ENCODE results near the gene FAM184B. TPM values are rescaled to one million over a fixed set of nuclear protein-coding genes. Genes with fewer than 3 reads are reported as not detected.
A peak's percentile ranks its signal among the peaks of the same experiment; 100 is the strongest.

FAM184B gene
- polyA plus RNA-seq, 2 of the 4 experiments (the other 2 are of a cell fraction), result not detected

- DNase-seq (ENCODE audit: low read depth in 1 of 2, low spot score in 1 of 2) (no peak), ATAC-seq (no peak), FAIRE-seq (no peak)
- H3K4me1 ChIP-seq, result no peaks in the 10 kb centered on the region
- CTCF ChIA-PET, result interaction anchor here (0.6 kb wide), 1 partner anchor 75 kb away, joined by 3 read pairs; no protein-coding TSS in a partner anchor
- H3K27ac ChIP-seq, result no peak overlapping the region
- WGBS (ENCODE audit: missing lambda C conversion rate), result 68% methylated on average over 15 of the region's 16 CpGs
- TF ChIP-seq ESRRA (IDR thresholded peaks at IDR 0.05; ENCODE audit: borderline replicate concordance, low read length) (no peak), KDM1A (IDR thresholded peaks at IDR 0.05; ENCODE audit: low read depth) (no peak), POLR2AphosphoS2 (conservative IDR thresholded peaks at IDR 0.05; ENCODE audit: low read length) (no peak), HOXA7 (CRISPR knock-in tag; IDR thresholded peaks at IDR 0.05) (no peak), MYC (IDR thresholded peaks at IDR 0.05; ENCODE audit: borderline replicate concordance, low read length) (no peak), ZC3H11A (IDR thresholded peaks at IDR 0.05) (no peak), HOXB5 (CRISPR knock-in tag; IDR thresholded peaks at IDR 0.05) (no peak), SMC3 (IDR thresholded peaks at IDR 0.05) (no peak), RARB (CRISPR knock-in tag; IDR thresholded peaks at IDR 0.05) (no peak), EP300 (IDR thresholded peaks at IDR 0.05) (no peak), ZFP36 (IDR thresholded peaks at IDR 0.05; ENCODE audit: borderline replicate concordance, partially characterized antibody) (no peak), ZNF302 (CRISPR knock-in tag; IDR thresholded peaks at IDR 0.05) (no peak), KDM5A (IDR thresholded peaks at IDR 0.05) (no peak), EHMT2 (IDR thresholded peaks at IDR 0.05; ENCODE audit: low read depth) (no peak), NFE2L2 (conservative IDR thresholded peaks at IDR 0.05; ENCODE audit: low read length) (no peak), RCOR1 (IDR thresholded peaks at IDR 0.05; ENCODE audit: low read depth, low read length) (no peak), MAZ (IDR thresholded peaks at IDR 0.05; ENCODE audit: borderline replicate concordance, low read depth, low read length) (no peak)
- H3K9me3 ChIP-seq, result no peaks in the 10 kb centered on the region
- POLR2A ChIA-PET, result no interaction called here
- H3K4me3 ChIP-seq, result no peak overlapping the region
- H3K4me2 ChIP-seq, result no peak overlapping the region
Observed at GRCh38 chr4:17721496-17722355, 59.7 kb downstream of the FAM184B start.

DNA sequence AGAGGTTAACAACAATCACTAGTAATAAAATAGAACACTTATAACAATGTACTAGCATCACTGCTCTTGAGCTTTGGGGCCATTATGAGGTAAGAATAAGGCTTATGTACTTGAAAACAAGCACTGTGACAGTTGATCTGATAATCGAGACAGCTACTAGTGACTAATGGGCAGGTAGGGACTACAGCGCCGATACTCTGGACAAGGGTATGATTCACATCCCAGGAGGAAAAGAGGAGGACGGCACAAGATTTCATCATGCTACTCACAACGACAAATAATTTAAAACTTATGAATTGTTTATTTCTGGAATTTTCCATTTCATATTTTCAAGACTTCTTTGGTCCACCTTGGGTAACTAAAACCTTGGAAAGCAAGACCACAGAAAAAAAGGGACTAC, 62.3 kb downstream of the FAM184B start:
- Histone ChIP-seq H3K27ac (no peak overlapping the region), H3K4me1 (no peaks in the 10 kb centered on the region), H3K4me2 (no peak overlapping the region), H3K9me3 (no peaks in the 10 kb centered on the region), H3K4me3 (no peak overlapping the region)
- no peak for TF ChIP-seq NFE2L2 (conservative IDR thresholded peaks at IDR 0.05; ENCODE audit: low read length)
- no peak for TF ChIP-seq CEBPB (IDR thresholded peaks at IDR 0.05)
- TF ChIP-seq FOSL2 (IDR thresholded peaks at IDR 0.05), result no peak
- no peak for TF ChIP-seq FOSL2 (CRISPR knock-in tag; IDR thresholded peaks at IDR 0.05)
- no peak for TF ChIP-seq EHMT2 (IDR thresholded peaks at IDR 0.05; ENCODE audit: low read depth)
- TF ChIP-seq TFCP2L1 (CRISPR knock-in tag; IDR thresholded peaks at IDR 0.05), result no peak
- TF ChIP-seq HOXA7 (CRISPR knock-in tag; IDR thresholded peaks at IDR 0.05), result no peak
- TF ChIP-seq JUN (IDR thresholded peaks at IDR 0.05), result no peak
- no peak for TF ChIP-seq ZNF302 (CRISPR knock-in tag; IDR thresholded peaks at IDR 0.05)
- no peak for TF ChIP-seq BCL3 (IDR thresholded peaks at IDR 0.05)
- TF ChIP-seq HEYL (CRISPR knock-in tag; IDR thresholded peaks at IDR 0.05), result no peak
- TF ChIP-seq ESRRA (IDR thresholded peaks at IDR 0.05; ENCODE audit: borderline replicate concordance, low read length), result no peak
- TF ChIP-seq, protein P1, sequence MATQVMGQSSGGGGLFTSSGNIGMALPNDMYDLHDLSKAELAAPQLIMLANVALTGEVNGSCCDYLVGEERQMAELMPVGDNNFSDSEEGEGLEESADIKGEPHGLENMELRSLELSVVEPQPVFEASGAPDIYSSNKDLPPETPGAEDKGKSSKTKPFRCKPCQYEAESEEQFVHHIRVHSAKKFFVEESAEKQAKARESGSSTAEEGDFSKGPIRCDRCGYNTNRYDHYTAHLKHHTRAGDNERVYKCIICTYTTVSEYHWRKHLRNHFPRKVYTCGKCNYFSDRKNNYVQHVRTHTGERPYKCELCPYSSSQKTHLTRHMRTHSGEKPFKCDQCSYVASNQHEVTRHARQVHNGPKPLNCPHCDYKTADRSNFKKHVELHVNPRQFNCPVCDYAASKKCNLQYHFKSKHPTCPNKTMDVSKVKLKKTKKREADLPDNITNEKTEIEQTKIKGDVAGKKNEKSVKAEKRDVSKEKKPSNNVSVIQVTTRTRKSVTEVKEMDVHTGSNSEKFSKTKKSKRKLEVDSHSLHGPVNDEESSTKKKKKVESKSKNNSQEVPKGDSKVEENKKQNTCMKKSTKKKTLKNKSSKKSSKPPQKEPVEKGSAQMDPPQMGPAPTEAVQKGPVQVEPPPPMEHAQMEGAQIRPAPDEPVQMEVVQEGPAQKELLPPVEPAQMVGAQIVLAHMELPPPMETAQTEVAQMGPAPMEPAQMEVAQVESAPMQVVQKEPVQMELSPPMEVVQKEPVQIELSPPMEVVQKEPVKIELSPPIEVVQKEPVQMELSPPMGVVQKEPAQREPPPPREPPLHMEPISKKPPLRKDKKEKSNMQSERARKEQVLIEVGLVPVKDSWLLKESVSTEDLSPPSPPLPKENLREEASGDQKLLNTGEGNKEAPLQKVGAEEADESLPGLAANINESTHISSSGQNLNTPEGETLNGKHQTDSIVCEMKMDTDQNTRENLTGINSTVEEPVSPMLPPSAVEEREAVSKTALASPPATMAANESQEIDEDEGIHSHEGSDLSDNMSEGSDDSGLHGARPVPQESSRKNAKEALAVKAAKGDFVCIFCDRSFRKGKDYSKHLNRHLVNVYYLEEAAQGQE (IDR thresholded peaks at IDR 0.05), result no peak
- 2% methylated on average over 5 of the region's 5 CpGs for WGBS (ENCODE audit: missing lambda C conversion rate)
- ATAC-seq (no peak), DNase-seq (ENCODE audit: low read depth in 1 of 2, low spot score in 1 of 2) (peak in 1 of 2 experiments; percentile 3), FAIRE-seq (no peak)
- ChIA-PET CTCF (no interaction called here), POLR2A (no interaction called here)
